ENCODE results near the gene ZDHHC14.
A peak's percentile ranks its signal among the peaks of the same experiment; 100 is the strongest.
"Not testable (repeated sequence)": the region's sequence is repeated elsewhere in the genome, so short reads cannot be mapped to it uniquely, and the experiment has no call there.

Gene ZDHHC14

GRCh38 chr6:157557559-157557958 is 176.6 kb downstream of the ZDHHC14 start:
- peak; percentile 61 for DNase-seq (ENCODE audit: low spot score)
- no peak for TF ChIP-seq CTCF (IDR thresholded peaks at IDR 0.05; ENCODE audit: extremely low read depth, missing control alignments)

- DNase-seq (ENCODE audit: low spot score): no peak
- TF ChIP-seq CTCF (IDR thresholded peaks at IDR 0.05; ENCODE audit: extremely low read depth, missing control alignments): no peak
These were observed 177.1 kb downstream of the ZDHHC14 start for GRCh38 chr6:157558049-157558448.

- DNase-seq (ENCODE audit: low spot score): no peak
- no peak for TF ChIP-seq CTCF (IDR thresholded peaks at IDR 0.05; ENCODE audit: extremely low read depth, missing control alignments)
These were observed 177.7 kb downstream of the ZDHHC14 start for GRCh38 chr6:157558487-157559200.

- TF ChIP-seq CTCF (IDR thresholded peaks at IDR 0.05; ENCODE audit: extremely low read depth, missing control alignments): no peak
- DNase-seq (ENCODE audit: low spot score): no peak
These were observed 178.3 kb downstream of the ZDHHC14 start for GRCh38 chr6:157559201-157559756.

- DNase-seq (ENCODE audit: low spot score): not testable (repeated sequence)
These were observed 179.1 kb downstream of the ZDHHC14 start for GRCh38 chr6:157560063-157560462.

GRCh38 chr6:157560691-157561413 is 179.9 kb downstream of the ZDHHC14 start:
- DNase-seq (ENCODE audit: low spot score): no peak
- no peak for TF ChIP-seq CTCF (IDR thresholded peaks at IDR 0.05; ENCODE audit: extremely low read depth, missing control alignments)

GRCh38 chr6:157561414-157561790 is 180.4 kb downstream of the ZDHHC14 start:
- no peak for DNase-seq (ENCODE audit: low spot score)

More at GRCh38 chr6:157561414-157561790, 180.4 kb downstream of the ZDHHC14 start:
- no peak for TF ChIP-seq CTCF (IDR thresholded peaks at IDR 0.05; ENCODE audit: extremely low read depth, missing control alignments)
